AG04449 (cell line): Measurements from ENCODE around the gene CKAP2L.

Experiments used
- CTCF ChIA-PET: fragments of 350-600 bp; formaldehyde crosslinking; extraction: SDS; loops from one replicate; lab custom pipeline; 2021; ENCODE audit warnings: antibody characterized with exemption; lab: Yijun Ruan, JAX
- POLR2A ChIA-PET: fragments of 400-600, 350-600 bp; formaldehyde crosslinking; extraction: SDS; loops from one replicate; lab custom pipeline; 2020; ENCODE audit warnings: antibody characterized with exemption, inconsistent platforms; lab: Yijun Ruan, JAX
- DNase-seq: peaks from one replicate; pipeline ENCODE4 v3.0.0-alpha.2; 2010; ENCODE audit warnings: low read depth, low spot score
- H3K4me3 ChIP-seq: 2 replicates; pipeline ENCODE4 v1.5.1; 2011; ENCODE audit warnings: low read depth, mild to moderate bottlenecking, control low read depth, low read length
- CTCF ChIP-seq: IDR thresholded peaks from one replicate; pipeline ENCODE4 v1.5.1; 2011; ENCODE audit warnings: mild to moderate bottlenecking, moderate library complexity, low read length, control low read depth, inconsistent platforms; ENCODE audit not compliant: insufficient read depth; ENCODE audit errors: missing control alignments

The CKAP2L gene

GRCh38 chr2:112772322-112772721 is 7.9 kb upstream of the CKAP2L start:
- CTCF ChIA-PET: interaction anchor here (0.8 to 2.1 kb wide), 4 partner anchors 22 to 187 kb away, joined by 3 to 6 read pairs (median 4); no protein-coding TSS in a partner anchor

GRCh38 chr2:112768432-112768831 is 4.0 kb upstream of the CKAP2L start:
- TF ChIP-seq CTCF: no peak
- CTCF ChIA-PET: interaction anchor here (1.1 to 1.4 kb wide), 2 partner anchors 19 to 192 kb away, joined by 3 read pairs; no protein-coding TSS in a partner anchor
- H3K4me3 ChIP-seq: no peak overlapping the region
- POLR2A ChIA-PET: interaction anchor here (0.6 kb wide), 1 partner anchor 15 kb away, joined by 3 read pairs; no protein-coding TSS in a partner anchor
- no peak for DNase-seq

More at GRCh38 chr2:112772322-112772721, 7.9 kb upstream of the CKAP2L start:
- no peak overlapping the region for H3K4me3 ChIP-seq
- DNase-seq: no peak
- TF ChIP-seq CTCF: no peak
- POLR2A ChIA-PET: no interaction called here

- no peak overlapping the region for H3K4me3 ChIP-seq
- no peak for TF ChIP-seq CTCF
- POLR2A ChIA-PET: interaction anchor here (0.6 kb wide), 1 partner anchor 15 kb away, joined by 3 read pairs; no protein-coding TSS in a partner anchor
- CTCF ChIA-PET: interaction anchor here (1.1 to 1.4 kb wide), 2 partner anchors 18 to 193 kb away, joined by 3 read pairs; no protein-coding TSS in a partner anchor
- DNase-seq: no peak
Measured at GRCh38 chr2:112767693-112768330, 3.4 kb upstream of the CKAP2L start.

- ChIA-PET POLR2A (no interaction called here), CTCF (interaction anchor here (1.0 kb wide), 1 partner anchor 176 kb away, joined by 3 read pairs; no protein-coding TSS in a partner anchor)
- peak overlapping the region; percentile 88 for H3K4me3 ChIP-seq
- TF ChIP-seq CTCF: no peak
- no peak for DNase-seq
Measured at GRCh38 chr2:112765251-112765650, 842 bp upstream of the CKAP2L start.

- no peak for DNase-seq
- no peak overlapping the region for H3K4me3 ChIP-seq
- ChIA-PET POLR2A (no interaction called here), CTCF (interaction anchor here (1.0 to 6.3 kb wide), 4 partner anchors 13 to 179 kb away, joined by 3 to 63 read pairs (median 31); no protein-coding TSS in a partner anchor)
- no peak for TF ChIP-seq CTCF
Measured at GRCh38 chr2:112762276-112762675, 2.1 kb downstream of the CKAP2L start.

- POLR2A ChIA-PET: interaction anchor here (0.7 kb wide), 1 partner anchor 195 kb away, joined by 4 read pairs; no protein-coding TSS in a partner anchor
- DNase-seq: no peak
- CTCF ChIA-PET: interaction anchor here (1.0 to 6.3 kb wide), 3 partner anchors 10 to 181 kb away, joined by 4 to 63 read pairs (median 49); no protein-coding TSS in a partner anchor
- no peak overlapping the region for H3K4me3 ChIP-seq
- TF ChIP-seq CTCF: no peak
Measured at GRCh38 chr2:112760149-112760548, 4.3 kb downstream of the CKAP2L start.
